ENCODE data around the gene HBE1.

DNA sequence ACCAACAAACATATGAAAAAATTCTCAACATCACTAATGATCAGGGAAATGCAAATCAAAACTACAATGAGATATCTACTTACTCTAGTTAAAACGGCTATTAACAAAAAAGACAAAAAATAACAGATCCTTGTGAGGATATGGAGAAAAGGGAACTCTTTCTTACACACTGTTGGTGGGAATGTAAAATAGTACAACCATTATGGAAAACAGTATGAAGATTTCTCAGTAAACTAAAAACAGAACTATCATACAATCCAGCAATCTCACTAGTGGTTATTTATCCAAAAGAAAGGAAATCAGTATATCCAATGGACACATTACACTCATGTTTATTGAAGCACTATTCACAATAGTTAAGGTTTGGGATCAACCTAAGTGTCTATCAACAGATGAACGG is 3.9 kb downstream of the HBE1 start:
- TF ChIP-seq, protein P1, sequence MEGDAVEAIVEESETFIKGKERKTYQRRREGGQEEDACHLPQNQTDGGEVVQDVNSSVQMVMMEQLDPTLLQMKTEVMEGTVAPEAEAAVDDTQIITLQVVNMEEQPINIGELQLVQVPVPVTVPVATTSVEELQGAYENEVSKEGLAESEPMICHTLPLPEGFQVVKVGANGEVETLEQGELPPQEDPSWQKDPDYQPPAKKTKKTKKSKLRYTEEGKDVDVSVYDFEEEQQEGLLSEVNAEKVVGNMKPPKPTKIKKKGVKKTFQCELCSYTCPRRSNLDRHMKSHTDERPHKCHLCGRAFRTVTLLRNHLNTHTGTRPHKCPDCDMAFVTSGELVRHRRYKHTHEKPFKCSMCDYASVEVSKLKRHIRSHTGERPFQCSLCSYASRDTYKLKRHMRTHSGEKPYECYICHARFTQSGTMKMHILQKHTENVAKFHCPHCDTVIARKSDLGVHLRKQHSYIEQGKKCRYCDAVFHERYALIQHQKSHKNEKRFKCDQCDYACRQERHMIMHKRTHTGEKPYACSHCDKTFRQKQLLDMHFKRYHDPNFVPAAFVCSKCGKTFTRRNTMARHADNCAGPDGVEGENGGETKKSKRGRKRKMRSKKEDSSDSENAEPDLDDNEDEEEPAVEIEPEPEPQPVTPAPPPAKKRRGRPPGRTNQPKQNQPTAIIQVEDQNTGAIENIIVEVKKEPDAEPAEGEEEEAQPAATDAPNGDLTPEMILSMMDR (conservative IDR thresholded peaks at IDR 0.05; ENCODE audit: low read depth in 2 of 2) = no peak
- TF ChIP-seq CREB1 (CRISPR knock-in tag; IDR thresholded peaks at IDR 0.05; ENCODE audit: low read depth) (no peak), EZH2 (IDR thresholded peaks at IDR 0.05; ENCODE audit: low read depth, unreplicated experiment) (no peak)
